ENCODE measurements around the gene TRIM52. TPM values are rescaled to one million over a fixed set of nuclear protein-coding genes. Genes with fewer than 3 reads are reported as not detected.

Gene TRIM52
- total RNA-seq, 1 donor from 2014 or later = 16.3 TPM

DNA sequence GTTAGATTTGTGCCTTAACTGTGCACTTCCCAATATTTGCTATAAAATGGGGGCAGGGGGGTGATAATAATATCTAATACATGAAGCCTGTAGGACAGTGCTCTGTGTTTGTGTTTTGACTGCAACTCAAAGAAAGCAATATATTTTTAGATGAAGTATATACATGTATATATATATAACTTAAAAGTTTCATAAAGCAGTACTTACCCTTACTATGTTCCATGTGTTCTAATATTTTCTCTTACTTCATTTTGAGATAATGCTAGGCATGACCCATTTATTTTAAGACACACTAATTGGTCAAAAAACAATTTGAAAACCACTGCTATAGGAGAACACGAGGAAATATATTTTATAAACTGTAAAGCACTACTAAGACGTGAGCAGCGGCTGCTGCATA lies 2.4 kb downstream of the TRIM52 start:
- TF ChIP-seq, protein P1, sequence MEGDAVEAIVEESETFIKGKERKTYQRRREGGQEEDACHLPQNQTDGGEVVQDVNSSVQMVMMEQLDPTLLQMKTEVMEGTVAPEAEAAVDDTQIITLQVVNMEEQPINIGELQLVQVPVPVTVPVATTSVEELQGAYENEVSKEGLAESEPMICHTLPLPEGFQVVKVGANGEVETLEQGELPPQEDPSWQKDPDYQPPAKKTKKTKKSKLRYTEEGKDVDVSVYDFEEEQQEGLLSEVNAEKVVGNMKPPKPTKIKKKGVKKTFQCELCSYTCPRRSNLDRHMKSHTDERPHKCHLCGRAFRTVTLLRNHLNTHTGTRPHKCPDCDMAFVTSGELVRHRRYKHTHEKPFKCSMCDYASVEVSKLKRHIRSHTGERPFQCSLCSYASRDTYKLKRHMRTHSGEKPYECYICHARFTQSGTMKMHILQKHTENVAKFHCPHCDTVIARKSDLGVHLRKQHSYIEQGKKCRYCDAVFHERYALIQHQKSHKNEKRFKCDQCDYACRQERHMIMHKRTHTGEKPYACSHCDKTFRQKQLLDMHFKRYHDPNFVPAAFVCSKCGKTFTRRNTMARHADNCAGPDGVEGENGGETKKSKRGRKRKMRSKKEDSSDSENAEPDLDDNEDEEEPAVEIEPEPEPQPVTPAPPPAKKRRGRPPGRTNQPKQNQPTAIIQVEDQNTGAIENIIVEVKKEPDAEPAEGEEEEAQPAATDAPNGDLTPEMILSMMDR (IDR thresholded peaks at IDR 0.05) = no peak
- peaks cover 55% of the 10 kb centered on the region for H3K4me1 ChIP-seq
- intact Hi-C loops (cut with DNase I) = no loop called here
- ATAC-seq = no peak
- H3K36me3 ChIP-seq = peaks cover 8% of the 10 kb centered on the region
- peak overlapping the region; percentile 93 for H3K4me3 ChIP-seq
- DNase-seq = no peak
- no peaks in the 10 kb centered on the region for H3K27me3 ChIP-seq
- no peaks in the 10 kb centered on the region for H3K9me3 ChIP-seq
- H3K27ac ChIP-seq = peak overlapping the region; percentile 3

- DNase-seq (no peak), ATAC-seq (no peak)
- no peak overlapping the region for H3K27ac ChIP-seq
- no peaks in the 10 kb centered on the region for H3K27me3 ChIP-seq
- H3K4me1 ChIP-seq = peaks cover 62% of the 10 kb centered on the region
- intact Hi-C loops (cut with DNase I) = no loop called here
- no peaks in the 10 kb centered on the region for H3K9me3 ChIP-seq
- peaks cover 25% of the 10 kb centered on the region for H3K36me3 ChIP-seq
- TF ChIP-seq, protein P1 (IDR thresholded peaks at IDR 0.05) = no peak
- H3K4me3 ChIP-seq = no peak overlapping the region
Measured at GRCh38 chr5:181255836-181256578, 4.9 kb downstream of the TRIM52 start.

DNA sequence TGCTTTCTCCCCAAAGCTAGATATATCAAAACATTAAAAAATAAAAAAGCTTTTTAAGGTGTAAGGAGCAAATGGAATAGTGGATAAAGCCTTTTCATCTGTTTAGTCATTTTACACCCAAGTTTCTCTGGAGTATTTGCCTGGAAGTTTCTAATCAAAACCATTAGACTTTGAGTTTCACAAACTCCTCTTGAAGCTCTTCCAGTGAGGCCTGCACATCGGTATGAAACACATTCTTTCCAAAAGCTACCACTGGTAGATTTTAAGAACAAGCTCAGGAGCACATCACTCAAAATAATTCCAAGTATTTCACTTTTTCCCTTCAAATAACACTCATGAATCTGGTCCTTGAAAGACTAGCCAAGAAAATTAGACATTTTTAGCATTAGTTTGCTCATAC lies 5.7 kb downstream of the TRIM52 start:
- DNase-seq (no peak), ATAC-seq (no peak)
- intact Hi-C loops (cut with DNase I) = no loop called here
- H3K4me1 ChIP-seq = peaks cover 69% of the 10 kb centered on the region
- no peaks in the 10 kb centered on the region for H3K27me3 ChIP-seq
- H3K9me3 ChIP-seq = no peaks in the 10 kb centered on the region
- TF ChIP-seq, protein P1 (IDR thresholded peaks at IDR 0.05) = no peak
- peaks cover 25% of the 10 kb centered on the region for H3K36me3 ChIP-seq
- H3K4me3 ChIP-seq = no peak overlapping the region
- H3K27ac ChIP-seq = no peak overlapping the region

GRCh38 chr5:181248277-181248676 lies 12.7 kb downstream of the TRIM52 start:
- Histone ChIP-seq H3K27ac (peak overlapping the region; percentile 98), H3K4me3 (peak overlapping the region; percentile 83), H3K36me3 (peaks cover 14% of the 10 kb centered on the region), H3K9me3 (no peaks in the 10 kb centered on the region), H3K4me1 (peaks cover 59% of the 10 kb centered on the region), H3K27me3 (no peaks in the 10 kb centered on the region)
- no peak for ATAC-seq
- intact Hi-C loops (cut with DNase I) = no loop called here
- TF ChIP-seq, protein P1 (IDR thresholded peaks at IDR 0.05) = no peak
- DNase-seq = no peak

DNA sequence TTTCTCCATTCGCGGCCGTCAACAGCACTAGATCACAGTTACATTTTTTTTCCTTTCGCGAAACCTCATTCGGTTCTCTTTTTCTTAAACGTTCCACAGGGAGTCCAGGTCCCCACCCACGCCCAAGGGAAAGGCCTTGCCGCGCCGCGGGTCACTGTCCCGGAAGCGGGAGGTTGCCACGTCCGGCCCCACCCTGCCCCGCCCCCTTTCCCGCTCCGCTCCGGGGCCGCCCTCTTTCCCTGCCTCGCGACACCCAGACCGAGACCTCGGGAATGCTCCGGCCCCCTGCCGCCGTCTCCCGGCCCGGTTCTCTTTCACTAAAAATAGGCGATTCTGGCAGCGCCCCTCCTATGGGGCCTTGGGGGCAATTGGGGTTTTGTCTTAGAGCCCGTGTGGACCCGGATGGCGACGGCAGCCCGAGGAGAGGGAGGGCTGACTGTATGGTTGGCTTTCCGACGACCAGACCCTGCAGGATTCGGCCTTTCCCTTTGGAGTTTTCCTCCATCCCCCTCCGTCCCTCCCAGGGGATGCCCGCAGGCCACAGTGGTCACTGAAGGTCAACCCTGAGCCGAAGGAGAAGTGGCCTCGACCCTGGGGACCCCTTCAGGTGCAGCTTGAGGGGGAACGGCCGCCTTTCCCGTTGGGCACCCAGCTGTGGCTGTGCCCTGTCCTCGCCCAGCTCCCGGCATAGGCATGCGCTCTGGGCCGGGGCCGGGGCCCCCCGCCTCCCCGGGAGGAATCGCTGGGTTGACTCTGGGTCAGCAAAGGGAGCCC lies 14.5 kb downstream of the TRIM52 start:
- H3K36me3 ChIP-seq = peaks cover 11% of the 10 kb centered on the region
- peak overlapping the region; percentile 98 for H3K27ac ChIP-seq
- no peaks in the 10 kb centered on the region for H3K27me3 ChIP-seq
- ATAC-seq = peak; percentile 87
- H3K9me3 ChIP-seq = no peaks in the 10 kb centered on the region
- intact Hi-C loops (cut with DNase I) = no loop called here
- TF ChIP-seq, protein P1 (IDR thresholded peaks at IDR 0.05) = no peak
- DNase-seq = peak; percentile 96
- H3K4me3 ChIP-seq = peak overlapping the region; percentile 83
- peaks cover 63% of the 10 kb centered on the region for H3K4me1 ChIP-seq

All from upper lobe of right lung (tissue), 1 donor.